ENCODE results near the gene PSMB3. TPM values are rescaled to one million over a fixed set of nuclear protein-coding genes. Genes with fewer than 3 reads are reported as not detected.

Gene PSMB3
- total RNA-seq, 1 donor from 2014 or later, result 138 TPM

DNA sequence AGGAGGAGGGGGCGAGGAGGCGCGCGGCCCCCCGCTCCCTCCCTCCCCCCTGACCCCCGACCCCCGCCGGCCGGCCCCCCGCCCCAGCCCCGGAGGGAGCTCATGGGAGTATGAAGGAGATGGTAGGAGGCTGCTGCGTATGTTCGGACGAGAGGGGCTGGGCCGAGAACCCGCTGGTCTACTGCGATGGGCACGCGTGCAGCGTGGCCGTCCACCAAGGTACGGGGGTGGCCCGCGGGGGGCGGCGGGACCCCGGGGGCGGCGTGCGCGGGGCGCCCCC lies 47.1 kb upstream of the PSMB3 start:
- Mint-ChIP-seq H3K9me3 (ENCODE audit: low read depth) (no peaks in the 10 kb centered on the region), H3K27me3 (peaks cover 14% of the 10 kb centered on the region), H3K4me1 (ENCODE audit: low read depth) (peaks cover 31% of the 10 kb centered on the region), H3K36me3 (ENCODE audit: insufficient read depth) (peaks cover 9% of the 10 kb centered on the region), H3K27ac (no peak overlapping the region), H3K4me3 (ENCODE audit: low read depth) (peak overlapping the region; percentile 90)
- no peak for DNase-seq (ENCODE audit: low spot score, unreplicated experiment)
- TF ChIP-seq CTCF (IDR thresholded peaks at IDR 0.05; ENCODE audit: unreplicated experiment), result no peak

- Mint-ChIP-seq H3K4me1 (ENCODE audit: low read depth) (peaks cover 36% of the 10 kb centered on the region), H3K9me3 (ENCODE audit: low read depth) (no peaks in the 10 kb centered on the region), H3K27me3 (peaks cover 13% of the 10 kb centered on the region), H3K27ac (peak overlapping the region; percentile 92), H3K36me3 (ENCODE audit: insufficient read depth) (peaks cover 9% of the 10 kb centered on the region), H3K4me3 (ENCODE audit: low read depth) (peak overlapping the region; percentile 90)
- TF ChIP-seq CTCF (IDR thresholded peaks at IDR 0.05; ENCODE audit: unreplicated experiment), result no peak
- peak; percentile 28 for DNase-seq (ENCODE audit: low spot score, unreplicated experiment)
These were observed 46.6 kb upstream of the PSMB3 start for GRCh38 chr17:38705803-38706504.

DNA sequence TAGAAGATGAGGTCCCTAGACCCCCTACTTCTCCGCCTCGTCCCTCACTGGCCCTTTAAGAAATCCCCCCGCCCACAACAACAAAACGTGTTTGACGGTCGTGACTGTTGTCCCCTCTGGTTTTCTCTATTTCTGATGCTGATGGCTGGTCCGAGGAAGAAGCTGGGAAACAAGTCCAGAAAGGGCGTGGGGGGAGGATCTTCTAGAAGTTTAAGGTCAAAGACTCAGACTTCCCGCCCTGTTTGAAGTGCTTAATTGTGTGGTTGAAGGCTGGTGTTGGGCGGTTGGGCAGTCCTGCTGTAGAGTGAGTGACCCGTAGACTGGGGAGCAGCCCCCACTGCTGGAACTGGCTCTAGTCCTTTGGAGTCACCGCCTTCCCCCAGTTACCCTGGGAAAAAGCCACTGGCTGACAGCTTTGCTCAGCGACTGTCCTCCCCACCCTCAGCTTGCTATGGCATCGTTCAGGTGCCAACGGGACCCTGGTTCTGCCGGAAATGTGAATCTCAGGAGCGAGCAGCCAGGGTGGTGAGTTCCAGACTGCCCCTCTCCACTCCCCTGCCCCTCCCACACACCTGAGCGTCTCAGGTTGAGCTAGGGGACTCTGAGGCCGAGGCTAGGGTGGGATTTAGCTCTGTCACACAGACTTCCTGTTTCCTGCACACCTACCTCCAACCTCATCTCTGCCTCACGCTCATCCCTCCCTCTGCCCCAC lies 45.9 kb upstream of the PSMB3 start:
- peak overlapping the region; percentile 57 for H3K27ac Mint-ChIP-seq
- DNase-seq (ENCODE audit: low spot score, unreplicated experiment), result no peak
- no peak for TF ChIP-seq CTCF (IDR thresholded peaks at IDR 0.05; ENCODE audit: unreplicated experiment)
- peaks cover 9% of the 10 kb centered on the region for H3K27me3 Mint-ChIP-seq
- peaks cover 38% of the 10 kb centered on the region for H3K4me1 Mint-ChIP-seq (ENCODE audit: low read depth)
- H3K36me3 Mint-ChIP-seq (ENCODE audit: insufficient read depth), result peaks cover 13% of the 10 kb centered on the region
- H3K4me3 Mint-ChIP-seq (ENCODE audit: low read depth), result peak overlapping the region; percentile 90
- H3K9me3 Mint-ChIP-seq (ENCODE audit: low read depth), result no peaks in the 10 kb centered on the region

DNA sequence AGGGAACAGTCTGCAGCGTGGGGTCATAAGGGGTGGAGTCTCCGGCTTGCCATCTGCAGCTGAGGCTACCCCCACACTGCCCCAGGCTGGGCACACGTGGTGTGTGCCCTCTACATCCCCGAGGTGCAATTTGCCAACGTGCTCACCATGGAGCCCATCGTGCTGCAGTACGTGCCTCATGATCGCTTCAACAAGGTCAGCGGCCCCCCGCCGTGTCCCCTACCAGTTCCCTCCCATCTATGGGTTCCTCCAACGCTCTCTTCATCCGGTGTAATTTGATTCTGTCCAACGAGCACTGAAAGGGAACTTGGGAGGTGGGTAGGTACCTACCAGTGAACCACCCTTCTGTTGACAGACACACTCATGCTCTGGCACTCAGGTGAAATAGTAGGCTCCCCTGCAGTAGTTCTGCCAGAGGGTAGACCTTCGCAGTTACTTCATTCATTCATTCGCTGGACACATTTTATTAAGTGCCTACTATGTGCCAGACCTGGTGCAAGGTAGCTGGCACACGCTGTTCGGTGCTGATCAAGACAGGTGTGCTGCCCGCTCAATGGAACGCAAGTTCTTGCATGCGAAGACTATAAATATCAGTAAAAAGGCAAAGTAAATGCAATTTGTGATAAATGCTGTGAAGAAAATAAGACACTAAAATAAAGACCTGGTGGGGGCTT lies 44.7 kb upstream of the PSMB3 start:
- Mint-ChIP-seq H3K9me3 (ENCODE audit: low read depth) (no peaks in the 10 kb centered on the region), H3K27ac (no peak overlapping the region), H3K4me3 (ENCODE audit: low read depth) (peak overlapping the region; percentile 90), H3K4me1 (ENCODE audit: low read depth) (peaks cover 37% of the 10 kb centered on the region), H3K27me3 (peaks cover 9% of the 10 kb centered on the region), H3K36me3 (ENCODE audit: insufficient read depth) (peaks cover 13% of the 10 kb centered on the region)
- TF ChIP-seq CTCF (IDR thresholded peaks at IDR 0.05; ENCODE audit: unreplicated experiment), result no peak
- no peak for DNase-seq (ENCODE audit: low spot score, unreplicated experiment)

- TF ChIP-seq CTCF (IDR thresholded peaks at IDR 0.05; ENCODE audit: unreplicated experiment), result no peak
- Mint-ChIP-seq H3K36me3 (ENCODE audit: insufficient read depth) (peaks cover 16% of the 10 kb centered on the region), H3K4me1 (ENCODE audit: low read depth) (peaks cover 29% of the 10 kb centered on the region), H3K4me3 (ENCODE audit: low read depth) (no peak overlapping the region), H3K9me3 (ENCODE audit: low read depth) (no peaks in the 10 kb centered on the region), H3K27ac (no peak overlapping the region), H3K27me3 (no peaks in the 10 kb centered on the region)
- DNase-seq (ENCODE audit: low spot score, unreplicated experiment), result no peak
These were observed 43.3 kb upstream of the PSMB3 start for GRCh38 chr17:38709104-38709820.

Measured in progenitor cell of endocrine pancreas (in vitro differentiated cells).